NT2/D1 (cell line): ENCODE results near the gene SYNPO.

Source experiments
- DNase-seq: peaks from one replicate; pipeline ENCODE4 v3.0.0-alpha.2; 2011; ENCODE audit warnings: low read depth, low spot score
- H3K27me3 ChIP-seq: 2 replicates; pipeline ENCODE4 v1.6.0; 2011; ENCODE audit warnings: mild to moderate bottlenecking; ENCODE audit not compliant: insufficient read length, insufficient read depth
- H3K36me3 ChIP-seq: 2 replicates; pipeline ENCODE4 v1.6.1; 2011; ENCODE audit warnings: mild to moderate bottlenecking, low read length, mixed read lengths; ENCODE audit not compliant: insufficient read depth, insufficient read length
- H3K4me1 ChIP-seq: 2 replicates; pipeline ENCODE4 v1.5.1; 2011; ENCODE audit not compliant: insufficient read depth, insufficient read length
- H3K4me3 ChIP-seq: 2 replicates; pipeline ENCODE4 v1.5.1; 2011; ENCODE audit warnings: low read depth; ENCODE audit not compliant: insufficient read length
- H3K9ac ChIP-seq: 2 replicates; pipeline ENCODE4 v1.6.0; 2011; ENCODE audit warnings: low read depth; ENCODE audit not compliant: insufficient read length
- H3K9me3 ChIP-seq: 2 replicates; pipeline ENCODE4 v1.5.1; 2011; ENCODE audit warnings: mild to moderate bottlenecking, low read length; ENCODE audit not compliant: insufficient read depth
- SUZ12 ChIP-seq: IDR thresholded peaks from 2 replicates; pipeline ENCODE4 v1.6.1; 2011; ENCODE audit not compliant: insufficient read length, insufficient read depth; ENCODE audit errors: extremely low read depth
- YY1 ChIP-seq: IDR thresholded peaks from 2 replicates; pipeline ENCODE4 v1.6.1; 2011; ENCODE audit not compliant: insufficient read length, insufficient read depth
- ZNF274 ChIP-seq: IDR thresholded peaks from 2 replicates; pipeline ENCODE4 v1.6.1; 2011; ENCODE audit warnings: mild to moderate bottlenecking, low read depth, low read length

Gene SYNPO

GRCh38 chr5:150622157-150622556, 18.3 kb upstream of the SYNPO start:
- H3K36me3 ChIP-seq = no peaks in the 10 kb centered on the region
- peaks cover 13% of the 10 kb centered on the region for H3K27me3 ChIP-seq
- no peak overlapping the region for H3K9ac ChIP-seq
- no peak overlapping the region for H3K4me3 ChIP-seq
- H3K9me3 ChIP-seq = no peaks in the 10 kb centered on the region
- H3K4me1 ChIP-seq = peaks cover 26% of the 10 kb centered on the region
- TF ChIP-seq YY1 = no peak
- no peak for TF ChIP-seq ZNF274
- no peak for TF ChIP-seq SUZ12
- no peak for DNase-seq

- Histone ChIP-seq H3K4me3 (no peak overlapping the region), H3K27me3 (peaks cover 13% of the 10 kb centered on the region), H3K4me1 (peaks cover 25% of the 10 kb centered on the region), H3K9me3 (no peaks in the 10 kb centered on the region), H3K9ac (no peak overlapping the region), H3K36me3 (no peaks in the 10 kb centered on the region)
- no peak for DNase-seq
- no peak for TF ChIP-seq YY1
Measured at GRCh38 chr5:150623152-150623877, 17.1 kb upstream of the SYNPO start.

GRCh38 chr5:150623878-150624216, 16.6 kb upstream of the SYNPO start:
- Histone ChIP-seq H3K9me3 (no peaks in the 10 kb centered on the region), H3K27me3 (peaks cover 13% of the 10 kb centered on the region), H3K36me3 (no peaks in the 10 kb centered on the region), H3K4me3 (no peak overlapping the region), H3K4me1 (peaks cover 22% of the 10 kb centered on the region), H3K9ac (no peak overlapping the region)
- TF ChIP-seq ZNF274 (no peak), YY1 (no peak), SUZ12 (no peak)
- DNase-seq = no peak

- Histone ChIP-seq H3K4me1 (peaks cover 18% of the 10 kb centered on the region), H3K9me3 (no peaks in the 10 kb centered on the region), H3K9ac (peak overlapping the region; percentile 64), H3K36me3 (no peaks in the 10 kb centered on the region), H3K27me3 (peaks cover 13% of the 10 kb centered on the region), H3K4me3 (peak overlapping the region; percentile 45)
- TF ChIP-seq YY1 = no peak
- no peak for TF ChIP-seq ZNF274
- TF ChIP-seq SUZ12 = no peak
- DNase-seq = no peak
Measured at GRCh38 chr5:150624334-150625163, 15.9 kb upstream of the SYNPO start.

- no peaks in the 10 kb centered on the region for H3K36me3 ChIP-seq
- H3K4me1 ChIP-seq = peaks cover 17% of the 10 kb centered on the region
- H3K27me3 ChIP-seq = peaks cover 13% of the 10 kb centered on the region
- no peaks in the 10 kb centered on the region for H3K9me3 ChIP-seq
- no peak for TF ChIP-seq ZNF274
- TF ChIP-seq SUZ12 = no peak
- no peak for TF ChIP-seq YY1
- no peak for DNase-seq
- H3K4me3 ChIP-seq = peak overlapping the region; percentile 45
- peak overlapping the region; percentile 64 for H3K9ac ChIP-seq
Measured at GRCh38 chr5:150625164-150625535, 15.3 kb upstream of the SYNPO start.

GRCh38 chr5:150625831-150626746, 14.4 kb upstream of the SYNPO start:
- no peak for TF ChIP-seq ZNF274
- no peak for TF ChIP-seq SUZ12
- no peak for TF ChIP-seq YY1
- Histone ChIP-seq H3K9ac (no peak overlapping the region), H3K9me3 (no peaks in the 10 kb centered on the region), H3K4me3 (no peak overlapping the region), H3K36me3 (no peaks in the 10 kb centered on the region), H3K4me1 (peaks cover 17% of the 10 kb centered on the region), H3K27me3 (peaks cover 13% of the 10 kb centered on the region)
- no peak for DNase-seq
